ENCODE results near the gene CAPN8. TPM values are rescaled to one million over a fixed set of nuclear protein-coding genes. Genes with fewer than 3 reads are reported as not detected.
A peak's percentile ranks its signal among the peaks of the same experiment; 100 is the strongest.

CAPN8 gene
- total RNA-seq, 1 experiment from 2014 or later = 0.54 TPM

DNA sequence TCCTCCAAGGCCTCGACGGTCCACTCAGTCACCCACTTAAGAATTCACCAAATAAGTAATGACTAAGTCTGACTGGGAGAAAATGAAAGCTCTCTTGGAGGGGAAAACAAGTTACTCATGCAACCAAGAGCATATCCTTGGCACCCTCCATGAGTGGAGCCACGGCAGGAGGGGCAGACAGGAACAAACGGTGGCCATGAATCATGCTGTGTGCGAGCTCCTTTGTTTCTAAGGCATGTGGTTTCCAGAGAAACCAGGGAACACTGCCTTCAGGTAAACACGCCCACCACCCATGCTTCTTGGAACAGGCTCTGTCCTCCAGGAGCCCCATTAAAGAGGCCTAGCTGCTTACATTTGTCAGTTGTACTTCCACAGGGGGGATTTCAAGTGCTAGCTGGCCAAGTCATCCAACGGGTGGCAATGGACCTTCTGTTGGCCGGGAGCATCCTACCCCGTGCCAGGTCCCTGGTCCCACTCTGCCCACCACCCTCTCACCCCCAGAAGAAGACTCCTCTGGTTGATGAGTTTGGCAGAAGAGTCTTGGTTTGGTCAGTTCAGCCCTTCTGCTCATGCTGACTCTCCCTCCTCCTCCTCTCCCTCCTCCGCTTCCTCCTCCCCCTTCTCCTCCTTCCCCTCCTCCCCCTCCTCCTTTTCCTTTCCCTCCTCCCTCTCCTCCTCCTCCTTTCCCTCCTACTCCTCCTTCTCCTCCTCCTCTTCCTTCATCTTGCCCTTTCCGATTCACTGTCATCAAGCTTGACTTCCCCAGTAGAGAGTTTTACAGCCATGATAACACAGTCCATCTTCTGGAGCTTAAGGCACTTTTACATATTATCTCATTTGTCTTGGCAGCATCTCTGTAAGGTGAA lies 164.7 kb downstream of the CAPN8 start:
- no peaks in the 10 kb centered on the region for H3K27me3 ChIP-seq (ENCODE audit: insufficient read depth, low read length)
- H3K4me3 ChIP-seq (replicated peaks in 1 of 2; ENCODE audit: low read depth in 1 of 2, low read length in 2 of 2) = no peak overlapping the region
- ChIA-PET POLR2A (no interaction called here), CTCF (no interaction called here), RAD21 (ENCODE audit: low non-redundant PET in 1 of 2, low total read pairs in 2 of 2, uncharacterized antibody in 2 of 2, unreplicated experiment in 2 of 2) (interaction anchor here in 1 of 2 experiments (0.7 kb wide), 1 partner anchor 302 kb away, joined by 10 read pairs; no protein-coding TSS in a partner anchor)
- peak overlapping the region; percentile 43 for H3K4me2 ChIP-seq (ENCODE audit: low read length)
- ATAC-seq (peak; percentile 66; the same call in 1 of the 2 replicates), DNase-seq (ENCODE audit: low read depth, low spot score) (peak; percentile 22)
- TF ChIP-seq, protein P1, sequence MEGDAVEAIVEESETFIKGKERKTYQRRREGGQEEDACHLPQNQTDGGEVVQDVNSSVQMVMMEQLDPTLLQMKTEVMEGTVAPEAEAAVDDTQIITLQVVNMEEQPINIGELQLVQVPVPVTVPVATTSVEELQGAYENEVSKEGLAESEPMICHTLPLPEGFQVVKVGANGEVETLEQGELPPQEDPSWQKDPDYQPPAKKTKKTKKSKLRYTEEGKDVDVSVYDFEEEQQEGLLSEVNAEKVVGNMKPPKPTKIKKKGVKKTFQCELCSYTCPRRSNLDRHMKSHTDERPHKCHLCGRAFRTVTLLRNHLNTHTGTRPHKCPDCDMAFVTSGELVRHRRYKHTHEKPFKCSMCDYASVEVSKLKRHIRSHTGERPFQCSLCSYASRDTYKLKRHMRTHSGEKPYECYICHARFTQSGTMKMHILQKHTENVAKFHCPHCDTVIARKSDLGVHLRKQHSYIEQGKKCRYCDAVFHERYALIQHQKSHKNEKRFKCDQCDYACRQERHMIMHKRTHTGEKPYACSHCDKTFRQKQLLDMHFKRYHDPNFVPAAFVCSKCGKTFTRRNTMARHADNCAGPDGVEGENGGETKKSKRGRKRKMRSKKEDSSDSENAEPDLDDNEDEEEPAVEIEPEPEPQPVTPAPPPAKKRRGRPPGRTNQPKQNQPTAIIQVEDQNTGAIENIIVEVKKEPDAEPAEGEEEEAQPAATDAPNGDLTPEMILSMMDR (IDR thresholded peaks at IDR 0.05 in 2 of 3, conservative IDR thresholded peaks at IDR 0.05 in 1 of 3; ENCODE audit: borderline replicate concordance in 1 of 3, insufficient read depth in 1 of 3, low read depth in 2 of 3, low read length in 2 of 3) = no peak
- no peak for TF ChIP-seq ZFX (IDR thresholded peaks at IDR 0.05)
- TF ChIP-seq POLR2AphosphoS5 (IDR thresholded peaks at IDR 0.05; ENCODE audit: low read depth, low read length) = no peak
- no peak for TF ChIP-seq SIN3A (IDR thresholded peaks at IDR 0.05; ENCODE audit: low read depth)
- TF ChIP-seq SP1 (IDR thresholded peaks at IDR 0.05; ENCODE audit: low read depth) = 0 out of 2 replicates have a peak, but pooled peaks have one; percentile 21
- TF ChIP-seq, protein P2, sequence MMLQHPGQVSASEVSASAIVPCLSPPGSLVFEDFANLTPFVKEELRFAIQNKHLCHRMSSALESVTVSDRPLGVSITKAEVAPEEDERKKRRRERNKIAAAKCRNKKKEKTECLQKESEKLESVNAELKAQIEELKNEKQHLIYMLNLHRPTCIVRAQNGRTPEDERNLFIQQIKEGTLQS (IDR thresholded peaks at IDR 0.05) = no peak
- TF ChIP-seq, protein P3, sequence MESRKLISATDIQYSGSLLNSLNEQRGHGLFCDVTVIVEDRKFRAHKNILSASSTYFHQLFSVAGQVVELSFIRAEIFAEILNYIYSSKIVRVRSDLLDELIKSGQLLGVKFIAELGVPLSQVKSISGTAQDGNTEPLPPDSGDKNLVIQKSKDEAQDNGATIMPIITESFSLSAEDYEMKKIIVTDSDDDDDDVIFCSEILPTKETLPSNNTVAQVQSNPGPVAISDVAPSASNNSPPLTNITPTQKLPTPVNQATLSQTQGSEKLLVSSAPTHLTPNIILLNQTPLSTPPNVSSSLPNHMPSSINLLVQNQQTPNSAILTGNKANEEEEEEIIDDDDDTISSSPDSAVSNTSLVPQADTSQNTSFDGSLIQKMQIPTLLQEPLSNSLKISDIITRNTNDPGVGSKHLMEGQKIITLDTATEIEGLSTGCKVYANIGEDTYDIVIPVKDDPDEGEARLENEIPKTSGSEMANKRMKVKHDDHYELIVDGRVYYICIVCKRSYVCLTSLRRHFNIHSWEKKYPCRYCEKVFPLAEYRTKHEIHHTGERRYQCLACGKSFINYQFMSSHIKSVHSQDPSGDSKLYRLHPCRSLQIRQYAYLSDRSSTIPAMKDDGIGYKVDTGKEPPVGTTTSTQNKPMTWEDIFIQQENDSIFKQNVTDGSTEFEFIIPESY (IDR thresholded peaks at IDR 0.05; ENCODE audit: extremely low read depth, insufficient replicate concordance, low read length) = no peak
- no peak for TF ChIP-seq YY1 (IDR thresholded peaks at IDR 0.05; ENCODE audit: extremely low read depth, insufficient replicate concordance, low read depth, low read length)
- TF ChIP-seq FOSL1 (IDR thresholded peaks at IDR 0.05; ENCODE audit: low read depth) = 0 out of 2 replicates have a peak, but pooled peaks have one; percentile 18
- no peak for TF ChIP-seq EZH2phosphoT487 (IDR thresholded peaks at IDR 0.05; ENCODE audit: borderline replicate concordance)
- TF ChIP-seq, protein P4, sequence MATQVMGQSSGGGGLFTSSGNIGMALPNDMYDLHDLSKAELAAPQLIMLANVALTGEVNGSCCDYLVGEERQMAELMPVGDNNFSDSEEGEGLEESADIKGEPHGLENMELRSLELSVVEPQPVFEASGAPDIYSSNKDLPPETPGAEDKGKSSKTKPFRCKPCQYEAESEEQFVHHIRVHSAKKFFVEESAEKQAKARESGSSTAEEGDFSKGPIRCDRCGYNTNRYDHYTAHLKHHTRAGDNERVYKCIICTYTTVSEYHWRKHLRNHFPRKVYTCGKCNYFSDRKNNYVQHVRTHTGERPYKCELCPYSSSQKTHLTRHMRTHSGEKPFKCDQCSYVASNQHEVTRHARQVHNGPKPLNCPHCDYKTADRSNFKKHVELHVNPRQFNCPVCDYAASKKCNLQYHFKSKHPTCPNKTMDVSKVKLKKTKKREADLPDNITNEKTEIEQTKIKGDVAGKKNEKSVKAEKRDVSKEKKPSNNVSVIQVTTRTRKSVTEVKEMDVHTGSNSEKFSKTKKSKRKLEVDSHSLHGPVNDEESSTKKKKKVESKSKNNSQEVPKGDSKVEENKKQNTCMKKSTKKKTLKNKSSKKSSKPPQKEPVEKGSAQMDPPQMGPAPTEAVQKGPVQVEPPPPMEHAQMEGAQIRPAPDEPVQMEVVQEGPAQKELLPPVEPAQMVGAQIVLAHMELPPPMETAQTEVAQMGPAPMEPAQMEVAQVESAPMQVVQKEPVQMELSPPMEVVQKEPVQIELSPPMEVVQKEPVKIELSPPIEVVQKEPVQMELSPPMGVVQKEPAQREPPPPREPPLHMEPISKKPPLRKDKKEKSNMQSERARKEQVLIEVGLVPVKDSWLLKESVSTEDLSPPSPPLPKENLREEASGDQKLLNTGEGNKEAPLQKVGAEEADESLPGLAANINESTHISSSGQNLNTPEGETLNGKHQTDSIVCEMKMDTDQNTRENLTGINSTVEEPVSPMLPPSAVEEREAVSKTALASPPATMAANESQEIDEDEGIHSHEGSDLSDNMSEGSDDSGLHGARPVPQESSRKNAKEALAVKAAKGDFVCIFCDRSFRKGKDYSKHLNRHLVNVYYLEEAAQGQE (IDR thresholded peaks at IDR 0.05; ENCODE audit: low read depth) = no peak
- TF ChIP-seq CBX3 (IDR thresholded peaks at IDR 0.05; ENCODE audit: low read depth) = no peak
- no peak for TF ChIP-seq SRF (IDR thresholded peaks at IDR 0.05; ENCODE audit: low read depth)
- TF ChIP-seq ZNF274 (IDR thresholded peaks at IDR 0.05; ENCODE audit: low read depth, low read length) = no peak
- H3K36me3 ChIP-seq (ENCODE audit: control insufficient read depth in 1 of 2, insufficient read depth in 2 of 2, low read length in 2 of 2) = no peaks in the 10 kb centered on the region
- H3K9me2 ChIP-seq (ENCODE audit: insufficient read depth) = no peaks in the 10 kb centered on the region
- no peaks in the 10 kb centered on the region for H3K79me2 ChIP-seq (ENCODE audit: insufficient read depth, low read length)
- intact Hi-C loops (cut with micrococcal nuclease) = no loop called here
- H3K4me1 ChIP-seq (ENCODE audit: control insufficient read depth in 1 of 2, insufficient read depth in 2 of 2, low read length in 2 of 2) = peaks cover 3 to 14% of the 10 kb centered on the region in 2 experiments; a peak in 2 of 4 replicates
- no peaks in the 10 kb centered on the region for H3K9me3 ChIP-seq (ENCODE audit: control insufficient read depth in 1 of 2, insufficient read depth in 1 of 2, low read depth in 1 of 2, low read length in 2 of 2)
- no TSS peak for BruUV-seq (replicated peaks)
- H2AFZ ChIP-seq (ENCODE audit: low read depth, low read length, poor library complexity, severe bottlenecking) = peak overlapping the region; percentile 9
- H3K9ac ChIP-seq (ENCODE audit: low read length) = no peak overlapping the region
- H3K27ac ChIP-seq (ENCODE audit: low read depth, low read length) = no peak overlapping the region
- H4K20me1 ChIP-seq (ENCODE audit: insufficient read depth) = no peaks in the 10 kb centered on the region
